Measurements from ENCODE around the gene DPEP2.
"Not testable (repeated sequence)": the region's sequence is repeated elsewhere in the genome, so short reads cannot be mapped to it uniquely, and the experiment has no call there.

The DPEP2 gene

DNA sequence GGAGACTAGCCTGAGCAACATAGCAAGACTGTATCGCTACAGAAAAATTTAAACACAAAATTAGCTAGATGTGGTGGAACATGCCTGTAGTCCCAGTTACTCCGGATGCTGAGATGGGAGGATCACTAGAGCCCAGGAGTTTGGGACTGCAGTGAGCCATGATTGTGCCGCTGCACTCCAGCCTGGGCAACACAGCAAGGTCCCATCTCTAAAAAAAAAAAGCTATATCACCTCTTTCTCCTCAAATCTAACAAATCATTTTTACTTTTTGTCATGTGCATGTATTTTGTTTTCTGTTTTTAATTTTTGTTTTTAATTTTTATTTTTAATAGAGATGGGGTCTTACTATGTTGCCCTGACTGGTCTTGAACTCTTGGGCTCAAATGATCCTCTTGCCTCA lies 29.7 kb upstream of the DPEP2 start:
- Histone ChIP-seq H3K27ac (ENCODE audit: low read depth, low read length, severe bottlenecking) (no peak overlapping the region), H3K4me3 (ENCODE audit: extremely low read depth, insufficient read depth, low read length, poor library complexity, severe bottlenecking) (no peak overlapping the region), H3K9me3 (ENCODE audit: control insufficient read depth, low read length) (no peaks in the 10 kb centered on the region), H3K4me1 (ENCODE audit: control insufficient read depth, insufficient read depth, low read length, poor library complexity, severe bottlenecking) (peaks cover 5% of the 10 kb centered on the region), H3K36me3 (ENCODE audit: control insufficient read depth, insufficient read depth, low read length) (peaks cover 30% of the 10 kb centered on the region)
- WGBS, 2 experiments (ENCODE audit: insufficient coverage in 2 of 2) = 84 to 100% methylated on average over 1 to 2 of the region's 3 CpGs

DNA sequence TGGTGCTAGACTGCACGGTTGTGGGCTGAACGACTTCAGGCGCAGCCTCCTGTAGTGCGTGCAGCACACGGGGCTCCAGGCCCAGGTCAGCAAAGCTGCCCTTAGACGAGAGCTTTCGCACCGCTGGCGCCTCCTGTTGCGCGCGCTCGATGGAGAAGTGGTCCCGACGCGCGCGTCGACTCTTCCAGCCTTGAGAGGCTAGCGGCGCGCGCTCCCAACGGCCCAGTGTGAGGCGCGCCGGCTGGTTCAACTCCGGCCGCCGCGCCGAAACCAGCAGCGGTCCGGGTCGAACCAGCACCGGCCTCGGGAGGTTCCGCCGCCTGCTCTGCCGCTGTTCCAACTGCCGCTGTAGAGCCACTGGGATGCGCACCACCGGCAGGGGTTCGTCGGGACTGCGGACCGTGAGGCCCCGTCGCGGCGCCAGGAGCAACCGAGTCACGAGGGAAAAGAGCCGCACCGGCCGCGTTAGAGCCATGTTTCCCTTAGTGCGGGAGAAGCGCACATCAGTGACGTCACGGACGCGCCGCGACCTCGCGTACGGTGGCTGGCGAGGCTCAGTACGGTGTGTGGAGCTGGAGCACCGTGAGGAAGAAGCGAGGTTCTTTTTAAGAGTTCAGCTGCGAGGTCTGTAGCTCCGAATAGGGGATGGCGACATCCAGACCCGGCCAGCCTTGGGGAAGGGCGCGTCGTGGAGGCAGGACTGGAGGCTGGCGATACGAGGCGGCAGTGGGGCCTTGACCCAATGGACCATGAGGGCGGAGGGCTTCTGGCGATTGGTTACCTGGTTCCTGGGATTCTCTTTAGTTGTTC lies 23.6 kb upstream of the DPEP2 start, which contains the start of the genes DDX28 and DUS2:
Gene DDX28, minus strand, starts transcription at position 505 of the 810 bp plus-strand sequence. Its CDS starts 30 bp downstream, at position 475.
Gene DUS2, plus strand, starts transcription at position 557 of the 810 bp plus-strand sequence. CDS start 14,740 bp downstream, outside the sequence.
- H3K4me1 ChIP-seq (ENCODE audit: control insufficient read depth, insufficient read depth, low read length, poor library complexity, severe bottlenecking) = peaks cover 11% of the 10 kb centered on the region
- 0% methylated on average over 75 to 80 of the region's 84 CpGs for WGBS, 2 experiments (ENCODE audit: insufficient coverage in 2 of 2)
- H3K4me3 ChIP-seq (ENCODE audit: extremely low read depth, insufficient read depth, low read length, poor library complexity, severe bottlenecking) = peak within 1 kb of the TSS; percentile 89
- peak within 1 kb of the TSS; percentile 84 for H3K27ac ChIP-seq (ENCODE audit: low read depth, low read length, severe bottlenecking)
- H3K36me3 ChIP-seq (ENCODE audit: control insufficient read depth, insufficient read depth, low read length) = peaks cover 27% of the 10 kb centered on the region
- H3K9me3 ChIP-seq (ENCODE audit: control insufficient read depth, low read length) = no peaks in the 10 kb centered on the region

DNA sequence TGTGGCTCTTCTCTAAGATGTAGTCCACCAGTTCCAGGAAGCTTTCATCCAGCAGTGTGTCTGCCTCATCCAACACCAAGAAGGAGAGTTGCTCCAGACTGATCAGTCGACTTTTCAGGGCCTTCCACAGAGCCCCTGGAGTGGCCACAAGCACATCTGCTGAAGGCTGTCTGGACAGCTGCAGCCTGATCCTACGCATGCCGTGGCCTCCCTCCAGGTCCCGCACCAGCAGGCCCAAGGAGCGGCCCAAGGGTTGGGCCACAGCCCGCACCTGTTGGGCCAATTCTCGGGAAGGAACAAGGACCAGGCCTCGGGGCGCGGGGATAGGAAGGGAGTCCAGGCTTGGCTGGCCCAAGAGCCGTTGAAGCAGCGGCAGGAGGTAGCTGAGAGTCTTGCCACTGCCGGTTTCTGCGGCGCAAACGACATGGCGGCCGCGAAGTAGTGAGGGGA lies 23.0 kb upstream of the DPEP2 start:
- peaks cover 11% of the 10 kb centered on the region for H3K4me1 ChIP-seq (ENCODE audit: control insufficient read depth, insufficient read depth, low read length, poor library complexity, severe bottlenecking)
- peaks cover 21% of the 10 kb centered on the region for H3K36me3 ChIP-seq (ENCODE audit: control insufficient read depth, insufficient read depth, low read length)
- WGBS, 2 experiments (ENCODE audit: insufficient coverage in 2 of 2) = 19 to 28% methylated on average over 16 to 19 of the region's 19 CpGs
- peak overlapping the region; percentile 84 for H3K27ac ChIP-seq (ENCODE audit: low read depth, low read length, severe bottlenecking)
- H3K4me3 ChIP-seq (ENCODE audit: extremely low read depth, insufficient read depth, low read length, poor library complexity, severe bottlenecking) = peak overlapping the region; percentile 89
- no peaks in the 10 kb centered on the region for H3K9me3 ChIP-seq (ENCODE audit: control insufficient read depth, low read length)

DNA sequence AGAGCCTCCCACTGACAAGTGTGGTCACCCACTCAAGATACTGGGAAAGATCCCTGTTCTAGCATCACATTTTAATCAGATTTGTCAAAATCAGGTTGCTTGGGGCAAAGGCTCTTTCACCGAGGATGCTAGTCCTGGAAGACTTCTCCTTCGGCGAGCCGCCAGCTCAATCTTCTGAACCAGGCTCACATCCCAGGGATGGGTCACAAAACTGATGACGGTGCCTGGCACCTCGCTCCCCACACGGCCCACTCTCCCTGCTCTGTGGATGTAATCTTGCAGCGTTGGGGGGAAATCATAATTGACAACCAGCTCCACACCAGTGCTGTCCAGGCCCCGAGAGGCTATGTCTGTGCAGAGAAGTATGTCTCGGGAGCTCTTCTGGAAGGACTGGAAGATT lies 22.2 kb upstream of the DPEP2 start:
- H3K4me1 ChIP-seq (ENCODE audit: control insufficient read depth, insufficient read depth, low read length, poor library complexity, severe bottlenecking) = peaks cover 11% of the 10 kb centered on the region
- peak overlapping the region; percentile 89 for H3K4me3 ChIP-seq (ENCODE audit: extremely low read depth, insufficient read depth, low read length, poor library complexity, severe bottlenecking)
- peaks cover 14% of the 10 kb centered on the region for H3K36me3 ChIP-seq (ENCODE audit: control insufficient read depth, insufficient read depth, low read length)

DNA sequence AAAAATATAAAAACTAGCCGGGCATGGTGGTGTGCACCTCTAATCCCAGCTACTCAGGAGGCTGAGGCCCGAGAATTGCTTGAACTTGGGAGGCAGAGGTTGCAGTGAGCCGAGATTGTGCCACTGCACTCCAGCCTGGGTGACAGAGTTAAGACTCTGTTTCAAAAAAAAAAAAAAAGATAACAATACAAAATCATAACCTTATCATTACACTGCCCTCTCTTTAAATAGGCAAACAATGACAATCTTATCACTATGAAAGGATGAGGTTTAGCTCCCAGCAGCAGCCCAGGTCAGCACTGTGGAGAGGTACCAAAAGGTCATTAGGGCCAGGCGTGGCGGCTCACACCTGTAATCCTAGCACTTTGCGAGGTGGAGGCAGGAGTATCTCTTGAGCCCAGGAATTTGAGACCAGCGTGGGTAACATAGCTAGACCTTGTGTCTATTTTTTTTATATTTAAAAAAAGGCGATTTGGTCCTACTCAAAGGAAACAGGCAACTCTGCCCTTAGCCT lies 19.9 kb upstream of the DPEP2 start:
- Histone ChIP-seq H3K36me3 (ENCODE audit: control insufficient read depth, insufficient read depth, low read length) (peaks cover 12% of the 10 kb centered on the region), H3K27ac (ENCODE audit: low read depth, low read length, severe bottlenecking) (no peak overlapping the region), H3K4me3 (ENCODE audit: extremely low read depth, insufficient read depth, low read length, poor library complexity, severe bottlenecking) (no peak overlapping the region), H3K9me3 (ENCODE audit: control insufficient read depth, low read length) (no peaks in the 10 kb centered on the region), H3K4me1 (ENCODE audit: control insufficient read depth, insufficient read depth, low read length, poor library complexity, severe bottlenecking) (peaks cover 11% of the 10 kb centered on the region)
- WGBS, 2 experiments (ENCODE audit: insufficient coverage in 2 of 2) = 89 to 96% methylated on average over 3 to 4 of the region's 8 CpGs

More for the DNA sequence above, 22.2 kb upstream of the DPEP2 start:
- 99% methylated on average over 6 to 8 of the region's 10 CpGs for WGBS, 2 experiments (ENCODE audit: insufficient coverage in 2 of 2)
- H3K9me3 ChIP-seq (ENCODE audit: control insufficient read depth, low read length) = no peaks in the 10 kb centered on the region
- no peak overlapping the region for H3K27ac ChIP-seq (ENCODE audit: low read depth, low read length, severe bottlenecking)

DNA sequence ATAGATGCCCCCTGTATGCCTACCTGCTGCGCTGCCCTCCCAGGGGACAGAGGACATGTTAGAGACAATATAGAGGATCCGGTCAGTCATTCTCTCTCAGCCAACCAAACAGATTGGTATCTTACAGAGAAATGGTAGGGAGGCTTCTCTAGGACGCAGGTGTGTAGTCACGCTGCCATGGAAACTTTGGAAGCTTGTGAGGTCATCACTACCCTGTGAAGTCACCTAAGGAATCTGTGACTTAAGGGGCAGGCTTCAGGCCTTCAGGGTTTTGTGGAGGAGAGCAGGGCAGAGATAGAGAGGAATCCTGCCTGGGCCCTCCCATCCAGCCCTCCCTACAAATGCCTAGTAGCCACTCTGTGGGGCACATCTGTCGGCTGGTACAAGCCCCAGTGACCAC lies 16.4 kb upstream of the DPEP2 start, which contains the start of gene DPEP2NB:
Gene DPEP2NB, minus strand, starts transcription at position 231 of the 400 bp plus-strand sequence. Its CDS starts 141 bp downstream, at position 90.
- Histone ChIP-seq H3K36me3 (ENCODE audit: control insufficient read depth, insufficient read depth, low read length) (no peaks in the 10 kb centered on the region), H3K4me1 (ENCODE audit: control insufficient read depth, insufficient read depth, low read length, poor library complexity, severe bottlenecking) (no peaks in the 10 kb centered on the region), H3K9me3 (ENCODE audit: control insufficient read depth, low read length) (no peaks in the 10 kb centered on the region), H3K27ac (ENCODE audit: low read depth, low read length, severe bottlenecking) (no peak within 1 kb of the TSS), H3K4me3 (ENCODE audit: extremely low read depth, insufficient read depth, low read length, poor library complexity, severe bottlenecking) (no peak within 1 kb of the TSS)
- WGBS, 2 experiments (ENCODE audit: insufficient coverage in 2 of 2) = 96 to 98% methylated on average over 4 to 5 of the region's 5 CpGs

DNA sequence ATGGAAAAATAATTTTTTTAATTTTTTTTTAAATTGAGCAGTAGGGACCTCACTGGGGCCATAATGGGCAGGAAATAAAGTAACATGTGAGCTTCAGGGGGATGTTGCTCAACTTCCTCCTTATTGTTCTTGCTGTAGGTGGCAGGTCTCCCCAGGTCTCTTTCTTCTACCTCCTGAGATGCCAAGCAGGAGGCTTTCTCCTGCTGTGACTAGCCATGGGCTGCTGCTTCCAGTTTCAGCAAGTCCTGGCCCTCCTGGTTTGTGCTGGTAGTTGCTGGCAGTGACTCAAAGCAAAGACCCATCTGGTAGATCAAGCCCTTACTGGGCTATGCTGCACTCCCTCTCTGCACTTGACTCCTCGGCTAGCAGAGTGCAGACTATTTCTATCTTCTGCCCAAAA lies 14.2 kb upstream of the DPEP2 start:
- WGBS, 2 experiments (ENCODE audit: insufficient coverage in 2 of 2) = 82% methylated on average over 1 of the region's 1 CpG; no CpG with 5 or more reads in 1 of the 2 experiments
- Histone ChIP-seq H3K36me3 (ENCODE audit: control insufficient read depth, insufficient read depth, low read length) (no peaks in the 10 kb centered on the region), H3K4me1 (ENCODE audit: control insufficient read depth, insufficient read depth, low read length, poor library complexity, severe bottlenecking) (no peaks in the 10 kb centered on the region), H3K27ac (ENCODE audit: low read depth, low read length, severe bottlenecking) (no peak overlapping the region), H3K4me3 (ENCODE audit: extremely low read depth, insufficient read depth, low read length, poor library complexity, severe bottlenecking) (no peak overlapping the region), H3K9me3 (ENCODE audit: control insufficient read depth, low read length) (no peaks in the 10 kb centered on the region)

DNA sequence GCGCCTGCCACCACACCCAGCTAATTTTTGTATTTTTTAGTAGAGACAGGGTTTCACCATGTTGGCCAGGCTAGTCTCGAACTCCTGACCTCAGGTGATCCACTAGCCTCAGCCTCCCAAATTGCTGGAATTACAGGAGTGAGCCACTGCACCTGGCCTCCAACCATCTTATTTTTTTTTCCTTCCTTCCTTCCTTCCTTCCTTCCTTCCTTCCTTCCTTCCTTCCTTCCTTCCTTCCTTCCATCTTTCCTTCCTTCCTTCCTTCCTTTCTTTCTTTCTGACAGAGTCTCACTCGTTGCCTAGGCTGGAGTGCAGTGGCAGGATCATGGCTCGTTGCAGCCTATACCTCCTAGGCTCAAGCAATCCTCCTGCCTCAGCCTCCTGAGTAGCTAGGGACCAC lies 10.6 kb upstream of the DPEP2 start:
- H3K4me1 ChIP-seq (ENCODE audit: control insufficient read depth, insufficient read depth, low read length, poor library complexity, severe bottlenecking); H3K27ac ChIP-seq (ENCODE audit: low read depth, low read length, severe bottlenecking); H3K36me3 ChIP-seq (ENCODE audit: control insufficient read depth, insufficient read depth, low read length); H3K4me3 ChIP-seq (ENCODE audit: extremely low read depth, insufficient read depth, low read length, poor library complexity, severe bottlenecking); H3K9me3 ChIP-seq (ENCODE audit: control insufficient read depth, low read length): not testable (repeated sequence)
- 96% methylated on average over 3 of the region's 4 CpGs; no CpG with 5 or more reads in 1 of the 2 experiments for WGBS, 2 experiments (ENCODE audit: insufficient coverage in 2 of 2)

DNA sequence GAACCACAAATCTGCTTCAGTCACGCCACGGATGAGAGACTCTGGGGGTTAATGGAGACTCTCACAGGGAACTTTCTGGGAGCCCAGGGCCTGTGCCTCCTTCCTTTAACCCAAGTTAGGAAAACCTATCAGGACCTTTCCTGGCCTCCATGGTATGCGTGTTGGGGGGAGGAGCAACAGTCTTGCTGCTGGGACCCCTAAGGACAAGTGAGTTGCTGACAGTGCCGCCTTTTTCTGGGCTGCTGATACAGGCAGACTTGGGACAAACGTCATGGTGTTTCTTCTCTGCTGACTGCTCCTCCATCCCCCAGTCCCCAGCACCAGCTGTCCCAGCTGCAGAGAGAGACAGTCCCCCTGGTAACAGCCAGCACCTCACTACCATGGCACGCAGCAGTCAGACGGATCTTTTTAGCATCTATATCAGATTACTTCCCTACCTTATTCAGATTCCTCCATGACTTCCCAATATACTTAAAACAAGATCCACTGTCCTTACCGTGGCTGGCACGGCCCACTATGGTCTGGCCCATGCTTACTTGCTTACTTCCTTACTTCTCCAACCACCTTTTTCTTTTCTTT lies 10.0 kb upstream of the DPEP2 start:
- Histone ChIP-seq H3K27ac (ENCODE audit: low read depth, low read length, severe bottlenecking) (no peak overlapping the region), H3K4me1 (ENCODE audit: control insufficient read depth, insufficient read depth, low read length, poor library complexity, severe bottlenecking) (no peaks in the 10 kb centered on the region), H3K9me3 (ENCODE audit: control insufficient read depth, low read length) (no peaks in the 10 kb centered on the region), H3K36me3 (ENCODE audit: control insufficient read depth, insufficient read depth, low read length) (no peaks in the 10 kb centered on the region), H3K4me3 (ENCODE audit: extremely low read depth, insufficient read depth, low read length, poor library complexity, severe bottlenecking) (no peak overlapping the region)
- 70 to 72% methylated on average over 7 to 8 of the region's 9 CpGs for WGBS, 2 experiments (ENCODE audit: insufficient coverage in 2 of 2)

DNA sequence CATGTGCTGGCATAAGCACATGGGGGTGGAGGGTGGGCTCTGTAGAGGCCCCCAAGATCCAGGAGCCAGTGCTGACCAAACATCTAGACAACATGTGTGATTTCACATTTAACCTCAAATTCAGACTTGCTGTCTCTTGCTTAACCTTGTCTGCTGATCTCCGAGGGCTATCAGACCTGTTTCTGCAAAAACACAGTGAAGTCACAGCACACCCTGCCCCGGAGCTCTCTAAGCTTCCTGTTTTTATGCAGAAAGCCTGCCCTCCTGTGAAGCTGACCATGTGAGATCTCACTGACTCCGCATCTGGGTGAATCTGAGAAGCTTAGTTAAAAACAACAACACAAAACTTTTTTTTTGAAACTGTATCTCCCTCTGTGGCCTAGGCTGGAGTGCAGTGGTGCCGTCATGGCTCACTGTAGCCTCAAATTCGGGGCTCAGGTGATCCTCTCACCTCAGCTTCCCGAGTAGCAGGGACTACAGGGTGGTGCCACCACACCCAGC lies 6.6 kb upstream of the DPEP2 start:
- Histone ChIP-seq H3K4me3 (ENCODE audit: extremely low read depth, insufficient read depth, low read length, poor library complexity, severe bottlenecking) (no peak overlapping the region), H3K4me1 (ENCODE audit: control insufficient read depth, insufficient read depth, low read length, poor library complexity, severe bottlenecking) (peaks cover under 1% of the 10 kb centered on the region), H3K9me3 (ENCODE audit: control insufficient read depth, low read length) (no peaks in the 10 kb centered on the region), H3K36me3 (ENCODE audit: control insufficient read depth, insufficient read depth, low read length) (no peaks in the 10 kb centered on the region), H3K27ac (ENCODE audit: low read depth, low read length, severe bottlenecking) (no peak overlapping the region)
- 62 to 83% methylated on average over 3 to 5 of the region's 6 CpGs for WGBS, 2 experiments (ENCODE audit: insufficient coverage in 2 of 2)

Data from mesodermal cell (in vitro differentiated cells).